ENCODE results near the gene ABHD5. TPM values are rescaled to one million over a fixed set of nuclear protein-coding genes. Genes with fewer than 3 reads are reported as not detected.

ABHD5 gene
- total RNA-seq, 4 donors from 2014 or later = 39.4 to 310 (median 164) TPM

DNA sequence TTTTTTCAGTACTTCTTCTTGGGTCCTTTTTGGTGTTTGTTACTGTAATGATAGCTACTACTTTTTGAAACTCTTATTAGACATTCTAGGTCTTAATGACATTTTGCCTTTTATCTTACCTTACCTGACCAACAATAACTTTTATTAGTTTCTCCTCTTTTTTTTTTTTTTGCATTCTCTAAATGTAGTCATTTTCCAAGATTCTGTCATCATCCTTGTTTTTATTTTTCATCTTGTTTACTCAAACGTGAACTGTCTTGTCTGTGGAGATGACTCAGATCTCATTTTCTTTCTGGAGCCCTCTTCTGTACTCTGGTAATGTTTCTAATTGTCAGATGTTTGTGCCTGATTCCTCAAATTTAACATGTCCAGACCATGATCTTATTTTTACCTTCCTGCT, 2.9 kb downstream of the ABHD5 start:
- ATAC-seq (ENCODE audit: low FRiP score) (no peak), DNase-seq (ENCODE audit: low spot score) (no peak)
- TF ChIP-seq, protein P1, sequence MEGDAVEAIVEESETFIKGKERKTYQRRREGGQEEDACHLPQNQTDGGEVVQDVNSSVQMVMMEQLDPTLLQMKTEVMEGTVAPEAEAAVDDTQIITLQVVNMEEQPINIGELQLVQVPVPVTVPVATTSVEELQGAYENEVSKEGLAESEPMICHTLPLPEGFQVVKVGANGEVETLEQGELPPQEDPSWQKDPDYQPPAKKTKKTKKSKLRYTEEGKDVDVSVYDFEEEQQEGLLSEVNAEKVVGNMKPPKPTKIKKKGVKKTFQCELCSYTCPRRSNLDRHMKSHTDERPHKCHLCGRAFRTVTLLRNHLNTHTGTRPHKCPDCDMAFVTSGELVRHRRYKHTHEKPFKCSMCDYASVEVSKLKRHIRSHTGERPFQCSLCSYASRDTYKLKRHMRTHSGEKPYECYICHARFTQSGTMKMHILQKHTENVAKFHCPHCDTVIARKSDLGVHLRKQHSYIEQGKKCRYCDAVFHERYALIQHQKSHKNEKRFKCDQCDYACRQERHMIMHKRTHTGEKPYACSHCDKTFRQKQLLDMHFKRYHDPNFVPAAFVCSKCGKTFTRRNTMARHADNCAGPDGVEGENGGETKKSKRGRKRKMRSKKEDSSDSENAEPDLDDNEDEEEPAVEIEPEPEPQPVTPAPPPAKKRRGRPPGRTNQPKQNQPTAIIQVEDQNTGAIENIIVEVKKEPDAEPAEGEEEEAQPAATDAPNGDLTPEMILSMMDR (IDR thresholded peaks at IDR 0.05) = no peak

DNA sequence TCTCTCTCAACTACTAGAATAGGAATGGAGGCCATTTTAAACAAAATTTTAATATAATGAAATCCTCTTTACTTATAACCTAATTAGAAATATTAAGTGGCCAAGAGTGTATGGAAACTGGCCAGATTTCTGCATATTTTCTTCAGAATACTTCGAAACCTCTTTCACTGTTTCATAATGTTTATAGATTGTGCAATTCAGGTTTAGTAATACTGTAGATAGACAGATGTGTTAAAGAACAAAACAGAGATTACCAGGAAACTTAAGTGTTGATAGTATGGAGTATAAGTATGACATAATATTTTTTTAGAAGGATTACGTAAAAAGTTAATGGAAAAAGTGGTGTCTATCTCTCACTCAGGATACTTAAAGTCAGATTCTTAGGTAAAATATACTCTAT, 4.7 kb downstream of the ABHD5 start:
- DNase-seq (ENCODE audit: low spot score) = no peak
- TF ChIP-seq, protein P1 (IDR thresholded peaks at IDR 0.05) = no peak
- peak; percentile 13 for ATAC-seq (ENCODE audit: low FRiP score)

DNA sequence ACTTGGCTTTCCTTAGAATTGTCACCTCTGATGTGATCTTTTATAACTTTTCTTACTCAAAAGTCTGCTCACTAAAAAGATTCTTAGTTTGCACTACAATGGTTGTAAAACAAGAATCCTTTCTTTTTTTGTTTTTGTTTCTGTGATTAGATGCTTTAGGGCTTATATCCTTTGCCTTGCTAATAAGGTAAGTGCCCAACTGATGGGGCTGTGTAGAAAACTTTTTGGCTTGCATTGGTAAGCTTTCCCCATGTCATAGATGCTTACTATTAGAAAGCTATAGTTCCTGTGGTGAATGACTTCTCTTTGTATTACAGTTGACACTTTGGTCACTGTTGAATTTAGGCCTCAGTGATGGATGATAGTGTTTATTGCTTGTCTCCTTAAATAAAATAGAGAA, 5.1 kb downstream of the ABHD5 start:
- TF ChIP-seq, protein P1 (IDR thresholded peaks at IDR 0.05) = no peak
- DNase-seq (ENCODE audit: low spot score) (no peak), ATAC-seq (ENCODE audit: low FRiP score) (no peak)

DNA sequence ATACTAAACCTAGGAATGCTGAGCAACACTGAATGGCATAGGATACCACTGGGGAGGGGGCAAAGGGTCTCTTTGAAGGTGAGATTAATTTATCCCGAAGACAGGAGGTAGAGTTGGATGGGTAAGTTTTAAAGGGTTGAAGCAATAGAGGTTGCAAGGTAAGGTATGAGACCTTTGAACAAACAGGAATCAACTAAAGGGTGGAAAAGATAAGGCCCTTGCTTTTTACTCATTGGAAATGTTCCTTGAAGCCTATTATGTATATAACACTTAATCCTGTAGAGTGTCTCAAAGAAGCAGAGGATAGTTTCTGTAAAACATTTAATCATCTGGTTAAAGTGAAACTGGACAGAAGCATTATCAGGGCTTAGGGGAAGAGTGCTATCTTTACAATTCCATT, 5.7 kb downstream of the ABHD5 start:
- DNase-seq (ENCODE audit: low spot score) = no peak
- ATAC-seq (ENCODE audit: low FRiP score) = no peak
- TF ChIP-seq, protein P1 (IDR thresholded peaks at IDR 0.05) = no peak

DNA sequence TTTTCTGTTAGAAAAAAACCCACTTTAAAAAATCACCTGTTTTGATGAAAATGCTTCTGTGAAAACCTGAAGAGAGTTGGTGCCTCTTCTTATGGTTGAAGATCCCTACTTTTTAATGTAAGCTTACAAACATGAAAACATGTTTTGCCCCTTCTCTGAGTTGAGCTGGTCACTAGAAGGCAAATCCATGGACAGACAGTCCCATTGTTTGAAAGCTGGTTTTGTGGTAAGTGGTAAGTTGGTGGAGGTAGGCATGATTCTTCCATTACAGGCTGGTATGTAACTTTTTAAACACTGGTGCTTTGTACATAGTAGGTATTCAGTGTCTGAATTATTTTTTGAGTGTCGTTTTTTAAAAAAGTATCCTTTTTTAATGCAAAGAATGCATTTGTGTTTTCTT, 6.1 kb downstream of the ABHD5 start:
- DNase-seq (ENCODE audit: low spot score) = no peak
- TF ChIP-seq, protein P1 (IDR thresholded peaks at IDR 0.05) = no peak
- no peak for ATAC-seq (ENCODE audit: low FRiP score)

DNA sequence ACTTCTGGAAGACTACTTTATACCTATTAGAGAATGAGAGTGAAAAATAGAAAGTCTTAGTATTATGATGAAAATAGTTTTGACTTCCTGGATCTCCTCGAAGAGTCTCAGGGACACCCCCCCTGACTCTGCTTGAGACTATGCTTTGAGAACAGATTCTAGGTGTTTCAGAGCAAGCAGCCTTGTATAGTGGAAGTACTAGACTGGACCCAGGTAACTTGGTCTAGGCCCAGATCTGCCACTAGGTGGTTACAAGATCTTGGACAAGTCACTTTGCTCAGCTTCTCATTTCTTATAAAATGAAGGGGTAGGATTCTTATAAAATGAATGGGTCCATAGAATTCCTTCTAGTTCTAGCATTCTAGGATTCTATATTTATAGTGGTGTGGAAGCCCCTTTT, 9.1 kb downstream of the ABHD5 start:
- DNase-seq (ENCODE audit: low spot score) = no peak
- TF ChIP-seq, protein P1 (IDR thresholded peaks at IDR 0.05) = no peak
- no peak for ATAC-seq (ENCODE audit: low FRiP score)

DNA sequence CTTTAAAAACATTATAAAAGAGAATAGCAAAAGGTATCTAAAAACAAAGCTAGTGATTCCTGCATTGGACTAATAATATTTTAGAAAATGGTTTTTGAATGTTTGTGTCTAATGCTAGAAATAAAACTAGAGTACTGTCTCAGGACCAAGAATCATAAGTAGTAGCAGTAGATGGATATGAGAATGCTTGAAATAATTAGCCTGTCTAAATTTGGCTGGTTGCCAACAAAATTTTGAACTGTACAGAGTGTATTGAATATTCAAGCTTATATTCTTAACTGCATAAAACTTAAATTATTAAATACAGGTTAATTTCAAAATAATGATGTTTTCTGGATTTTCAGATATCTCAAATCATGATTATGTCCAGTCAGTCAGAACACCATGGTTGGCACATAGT, 14.0 kb downstream of the ABHD5 start:
- TF ChIP-seq, protein P1 (IDR thresholded peaks at IDR 0.05) = no peak
- ATAC-seq (ENCODE audit: low FRiP score) = no peak

More for the DNA sequence above, 14.0 kb downstream of the ABHD5 start:
- DNase-seq (ENCODE audit: low spot score) = no peak

Data from omental fat pad (tissue), 4 donors.